Measurements from ENCODE around the gene CSNK1G1.

DNA sequence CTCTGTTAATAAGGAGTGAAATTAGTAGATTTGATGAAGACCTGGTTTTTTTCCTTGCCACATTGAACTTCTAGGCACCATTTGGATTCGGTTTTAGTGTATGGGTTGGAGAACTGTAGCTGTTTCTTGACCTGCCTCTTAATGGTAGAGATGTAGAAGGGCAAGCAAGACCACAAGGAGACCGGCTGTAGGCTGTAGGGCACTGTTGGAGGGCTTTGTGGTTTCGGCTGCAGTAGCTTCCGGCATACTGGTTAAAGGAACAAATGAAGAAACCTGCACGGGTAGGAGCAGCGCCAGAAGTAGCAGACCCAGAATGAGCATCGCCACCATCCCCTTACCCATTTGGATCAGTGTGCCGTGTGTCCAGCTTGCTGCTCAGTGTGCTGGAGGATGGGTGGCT lies 17.4 kb upstream of the CSNK1G1 start:
- no peak for TF ChIP-seq EZH2 (optimal IDR thresholded peaks at IDR 0.05; ENCODE audit: low read depth, low read length)
- TF ChIP-seq, protein P1, sequence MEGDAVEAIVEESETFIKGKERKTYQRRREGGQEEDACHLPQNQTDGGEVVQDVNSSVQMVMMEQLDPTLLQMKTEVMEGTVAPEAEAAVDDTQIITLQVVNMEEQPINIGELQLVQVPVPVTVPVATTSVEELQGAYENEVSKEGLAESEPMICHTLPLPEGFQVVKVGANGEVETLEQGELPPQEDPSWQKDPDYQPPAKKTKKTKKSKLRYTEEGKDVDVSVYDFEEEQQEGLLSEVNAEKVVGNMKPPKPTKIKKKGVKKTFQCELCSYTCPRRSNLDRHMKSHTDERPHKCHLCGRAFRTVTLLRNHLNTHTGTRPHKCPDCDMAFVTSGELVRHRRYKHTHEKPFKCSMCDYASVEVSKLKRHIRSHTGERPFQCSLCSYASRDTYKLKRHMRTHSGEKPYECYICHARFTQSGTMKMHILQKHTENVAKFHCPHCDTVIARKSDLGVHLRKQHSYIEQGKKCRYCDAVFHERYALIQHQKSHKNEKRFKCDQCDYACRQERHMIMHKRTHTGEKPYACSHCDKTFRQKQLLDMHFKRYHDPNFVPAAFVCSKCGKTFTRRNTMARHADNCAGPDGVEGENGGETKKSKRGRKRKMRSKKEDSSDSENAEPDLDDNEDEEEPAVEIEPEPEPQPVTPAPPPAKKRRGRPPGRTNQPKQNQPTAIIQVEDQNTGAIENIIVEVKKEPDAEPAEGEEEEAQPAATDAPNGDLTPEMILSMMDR (IDR thresholded peaks at IDR 0.05; ENCODE audit: low read length) = no peak
